ENCODE measurements around the gene NEURL1B.

GRCh38 chr5:172714491-172715420 is 73.7 kb downstream of the NEURL1B start:
- TF ChIP-seq CTCF (IDR thresholded peaks at IDR 0.05) (peak; percentile 38 to 81 (median 68)), POLR2AphosphoS5 (IDR thresholded peaks at IDR 0.05; ENCODE audit: insufficient read depth in 1 of 2, low read depth in 1 of 2) (peak; percentile 73 to 80)
